LNCaP clone FGC (cell line): Measurements from ENCODE around the gene POU1F1.

Experiments used
- DNase-seq: peaks from one replicate; pipeline ENCODE4 v3.0.0-alpha.2; 2011; ENCODE audit warnings: low read depth
- H3K4me3 ChIP-seq: 2 replicates; pipeline ENCODE4 v1.5.1; 2011; ENCODE audit warnings: mild to moderate bottlenecking, low read depth, low read length, control low read depth
- CTCF ChIP-seq: IDR thresholded peaks from 2 replicates; pipeline ENCODE4 v1.5.1; 2012; ENCODE audit warnings: mild to moderate bottlenecking; ENCODE audit not compliant: control insufficient read depth, insufficient read depth; ENCODE audit errors: extremely low read depth

Gene POU1F1

GRCh38 chr3:87276484-87276883 lies at the start of gene POU1F1:
Gene POU1F1 (minus strand): TSS chr3:87276584. CDS start chr3:87276462, 122 bp downstream.
- H3K4me3 ChIP-seq = no peak within 1 kb of the TSS
- TF ChIP-seq CTCF = no peak
- no peak for DNase-seq

GRCh38 chr3:87324609-87325008 lies 48.2 kb upstream of the POU1F1 start:
- H3K4me3 ChIP-seq = no peak overlapping the region
- DNase-seq = no peak
- no peak for TF ChIP-seq CTCF

- TF ChIP-seq CTCF = no peak
Measured at GRCh38 chr3:87320756-87321626, 44.6 kb upstream of the POU1F1 start.

GRCh38 chr3:87318617-87319021 lies 42.2 kb upstream of the POU1F1 start:
- TF ChIP-seq CTCF = no peak
- no peak overlapping the region for H3K4me3 ChIP-seq
- peak; percentile 38 for DNase-seq

More at GRCh38 chr3:87320756-87321626, 44.6 kb upstream of the POU1F1 start:
- DNase-seq = no peak
- H3K4me3 ChIP-seq = no peak overlapping the region

- DNase-seq = no peak
- H3K4me3 ChIP-seq = no peak overlapping the region
- TF ChIP-seq CTCF = no peak
Measured at GRCh38 chr3:87317779-87318178, 41.4 kb upstream of the POU1F1 start.

- no peak for DNase-seq
- H3K4me3 ChIP-seq = no peak overlapping the region
- no peak for TF ChIP-seq CTCF
Measured at GRCh38 chr3:87313641-87314040, 37.3 kb upstream of the POU1F1 start.
